ENCODE data around the gene LOXL3. TPM values are rescaled to one million over a fixed set of nuclear protein-coding genes. Genes with fewer than 3 reads are reported as not detected.

LOXL3 gene
- polyA plus RNA-seq, 10 donors: 6.4 to 9.8 (median 7.6) TPM

DNA sequence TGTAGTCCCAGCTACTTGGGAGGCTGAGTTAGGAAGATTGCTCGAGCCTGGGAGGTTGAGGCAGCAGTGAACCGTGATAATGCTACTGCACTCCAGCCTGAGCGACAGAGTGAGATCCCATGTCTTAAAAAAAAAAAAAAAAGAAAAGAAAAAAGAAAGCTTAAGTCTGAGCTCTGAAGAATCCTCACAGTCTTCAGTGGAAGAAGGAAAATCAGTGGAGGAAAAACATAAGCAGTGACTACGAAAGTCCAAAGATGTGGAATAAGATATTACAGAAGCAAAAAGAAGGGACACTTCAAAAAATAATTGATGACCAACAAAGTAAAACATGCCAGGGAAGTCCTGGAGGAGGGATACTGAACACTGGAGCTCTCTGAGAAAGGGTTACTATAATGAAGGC lies 43.5 kb downstream of the LOXL3 start:
- DNase-seq: no peak

DNA sequence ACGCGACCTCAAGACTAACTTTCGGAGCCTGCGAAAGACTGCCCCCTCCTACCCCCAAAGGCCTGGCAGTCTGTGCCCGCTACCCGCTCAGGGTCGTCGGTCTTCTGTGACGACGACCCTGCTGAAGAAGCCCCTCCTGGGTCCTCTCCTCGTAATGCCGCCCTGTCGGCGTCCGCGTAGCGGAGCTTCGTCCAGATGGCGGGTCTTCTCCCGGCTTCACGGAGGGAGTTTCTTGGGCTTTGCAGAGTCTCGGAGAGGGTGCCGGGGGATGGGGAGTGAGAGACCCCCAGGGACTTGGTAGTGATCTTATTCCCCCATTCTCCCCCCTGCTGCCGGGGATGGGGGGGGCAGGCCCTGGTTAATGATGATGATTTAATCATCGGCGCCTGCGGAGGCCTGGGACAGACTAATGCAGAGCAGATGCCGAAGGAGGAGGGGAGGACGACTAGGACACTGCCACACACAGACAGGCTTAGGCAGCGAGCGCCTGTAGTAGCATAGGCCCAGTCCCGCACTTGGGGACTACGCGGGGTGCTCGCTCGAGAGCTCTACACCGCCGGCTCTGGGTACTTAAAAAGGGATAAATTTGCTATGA lies 45.7 kb downstream of the LOXL3 start:
- DNase-seq: peak in 1 of 3 donors; percentile 74

DNA sequence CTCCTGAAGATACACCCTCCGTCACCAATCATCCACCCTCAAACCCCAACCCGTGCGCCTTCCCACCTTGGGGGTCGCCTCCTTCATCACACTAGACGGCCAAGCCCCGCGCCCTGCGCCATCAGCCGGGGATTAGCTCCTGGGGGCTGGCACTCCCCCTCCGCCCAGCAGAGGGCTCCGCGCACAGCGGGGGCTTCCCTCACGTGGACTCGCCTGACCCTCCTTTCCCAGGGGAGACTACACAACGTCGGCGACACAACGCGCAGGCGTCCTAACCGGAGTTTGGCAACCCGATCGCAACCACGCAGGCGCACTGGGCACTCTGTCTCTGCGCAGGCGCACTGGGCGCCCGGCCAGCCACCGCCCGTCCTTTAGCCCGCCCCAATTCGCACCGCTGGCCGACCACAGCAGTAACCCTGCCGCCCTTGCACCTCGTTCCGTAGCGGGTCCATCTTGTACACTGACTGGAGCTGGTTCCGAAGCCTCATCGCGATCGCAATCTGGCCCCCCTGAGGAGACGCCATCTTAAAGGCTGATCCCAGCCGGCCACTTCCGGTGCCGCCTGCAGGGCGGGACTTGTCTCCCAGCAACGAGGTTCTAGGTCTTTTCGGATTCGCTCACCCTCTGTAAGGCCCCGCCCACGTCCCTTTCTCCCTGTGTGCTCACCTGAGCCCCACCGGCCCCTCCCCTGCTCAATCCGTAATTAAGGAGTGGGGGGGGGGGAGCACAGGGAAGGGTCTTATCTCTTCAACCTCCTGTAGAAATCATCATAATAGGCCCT lies 46.4 kb downstream of the LOXL3 start, which contains the start of gene PCGF1:
Gene PCGF1, minus strand, starts transcription at position 551 of the 781 bp plus-strand sequence. Its CDS starts 27 bp downstream, at position 524.
- peak; percentile 98 to 100 (median 99) for DNase-seq

DNA sequence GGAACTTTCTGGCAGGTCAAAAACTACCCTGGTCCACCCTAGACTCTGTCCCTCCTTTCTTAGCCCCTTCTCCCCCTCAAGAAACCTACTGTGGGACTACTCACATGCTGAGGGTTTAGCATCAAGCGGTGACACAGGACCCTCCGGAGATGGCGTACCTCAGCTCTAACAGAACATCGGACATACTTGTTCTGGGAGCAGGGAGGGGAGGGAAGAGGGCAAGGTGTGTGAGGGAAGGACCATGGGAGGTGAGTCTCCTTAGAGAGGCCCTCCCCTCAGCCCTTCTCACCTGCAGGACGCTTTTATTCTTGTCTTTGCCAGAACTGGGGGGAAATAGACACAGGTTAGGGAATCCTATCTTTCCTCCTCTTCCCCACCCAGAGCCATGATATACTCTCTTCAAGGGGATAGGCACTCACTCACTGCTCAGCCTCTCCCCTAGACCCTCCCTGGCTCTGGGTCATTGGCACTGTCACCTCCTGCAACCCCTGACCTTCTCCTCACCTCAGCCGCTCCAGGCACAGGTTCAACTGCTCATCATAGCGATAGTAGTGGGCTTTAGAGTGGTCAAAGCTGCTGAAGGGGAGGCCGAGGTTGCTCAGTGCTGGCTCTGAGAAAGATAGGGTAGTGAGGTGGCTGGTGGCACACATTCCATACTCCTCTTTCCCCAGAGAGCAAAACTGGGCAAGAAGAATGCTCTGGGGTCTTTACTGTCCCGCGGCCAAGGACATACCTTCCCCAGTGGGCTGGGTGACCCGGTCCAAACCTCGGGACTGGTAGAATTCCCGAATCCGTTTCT lies 48.1 kb downstream of the LOXL3 start:
- no peak for DNase-seq

DNA sequence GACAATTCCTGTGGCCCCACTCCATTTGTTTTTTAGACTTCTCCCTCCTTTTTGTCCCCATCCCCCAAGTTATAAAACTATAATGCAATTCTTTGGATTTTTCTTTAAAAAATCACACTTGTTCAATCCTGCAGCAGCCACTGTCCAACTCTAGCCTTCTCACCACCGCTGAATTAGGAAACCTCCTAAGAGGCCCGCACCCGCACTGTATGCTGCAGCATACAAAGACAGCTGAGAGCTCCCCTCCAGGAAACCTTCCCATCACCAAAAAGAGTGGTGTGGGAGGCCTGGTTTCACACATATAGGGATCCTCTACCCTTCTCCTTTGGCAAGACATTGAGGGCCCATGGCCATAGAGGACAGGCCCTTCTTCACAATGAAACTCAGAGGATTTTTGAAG lies 49.2 kb downstream of the LOXL3 start:
- no peak for DNase-seq

DNA sequence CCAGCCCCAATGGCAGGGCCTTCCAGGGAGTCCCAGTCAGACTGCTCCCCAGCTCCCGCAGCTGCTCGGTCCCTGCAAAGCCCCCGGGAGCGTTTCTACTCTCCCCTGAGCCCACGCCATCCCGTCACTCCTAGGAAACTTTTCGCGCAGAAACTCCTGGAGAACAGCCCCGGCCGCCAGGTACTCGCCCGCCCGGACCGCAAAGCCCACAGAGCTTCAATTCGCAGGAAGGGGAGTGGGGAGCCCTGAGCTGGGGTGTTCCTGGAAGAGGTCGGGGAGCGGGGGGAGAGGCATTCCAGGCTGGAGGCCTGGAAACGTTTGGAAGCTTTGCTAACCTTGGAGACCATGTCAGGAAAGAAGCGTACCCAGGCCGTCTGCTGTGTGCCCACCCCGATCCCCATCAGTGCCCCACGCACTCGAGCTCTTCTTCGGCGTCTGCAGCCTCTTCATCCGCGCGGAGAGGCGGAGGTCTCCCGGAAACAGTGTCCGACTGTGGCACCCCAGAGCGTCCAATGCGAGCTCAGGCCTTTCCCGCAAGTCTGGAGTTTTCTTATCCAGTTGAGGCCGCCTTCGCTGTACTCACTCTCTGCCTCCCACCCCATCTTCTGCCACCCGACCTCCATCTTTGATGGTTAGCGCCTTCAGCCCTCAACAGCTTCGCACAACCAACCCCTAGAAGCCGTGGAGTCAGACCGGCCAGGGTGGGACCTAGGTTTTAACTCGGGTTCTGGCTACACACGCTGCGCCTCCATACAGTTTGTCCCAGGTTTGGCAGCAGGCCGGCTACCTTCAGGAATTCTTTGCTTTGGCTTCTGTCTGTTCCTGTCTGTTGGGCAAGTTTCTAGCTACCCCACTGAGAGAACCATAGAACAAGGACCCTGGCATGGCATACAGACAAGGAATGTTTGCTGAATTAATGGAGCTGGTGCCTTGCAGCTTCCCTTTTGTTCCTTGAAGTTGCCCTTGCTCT lies 50.0 kb downstream of the LOXL3 start:
- DNase-seq: no peak

DNA sequence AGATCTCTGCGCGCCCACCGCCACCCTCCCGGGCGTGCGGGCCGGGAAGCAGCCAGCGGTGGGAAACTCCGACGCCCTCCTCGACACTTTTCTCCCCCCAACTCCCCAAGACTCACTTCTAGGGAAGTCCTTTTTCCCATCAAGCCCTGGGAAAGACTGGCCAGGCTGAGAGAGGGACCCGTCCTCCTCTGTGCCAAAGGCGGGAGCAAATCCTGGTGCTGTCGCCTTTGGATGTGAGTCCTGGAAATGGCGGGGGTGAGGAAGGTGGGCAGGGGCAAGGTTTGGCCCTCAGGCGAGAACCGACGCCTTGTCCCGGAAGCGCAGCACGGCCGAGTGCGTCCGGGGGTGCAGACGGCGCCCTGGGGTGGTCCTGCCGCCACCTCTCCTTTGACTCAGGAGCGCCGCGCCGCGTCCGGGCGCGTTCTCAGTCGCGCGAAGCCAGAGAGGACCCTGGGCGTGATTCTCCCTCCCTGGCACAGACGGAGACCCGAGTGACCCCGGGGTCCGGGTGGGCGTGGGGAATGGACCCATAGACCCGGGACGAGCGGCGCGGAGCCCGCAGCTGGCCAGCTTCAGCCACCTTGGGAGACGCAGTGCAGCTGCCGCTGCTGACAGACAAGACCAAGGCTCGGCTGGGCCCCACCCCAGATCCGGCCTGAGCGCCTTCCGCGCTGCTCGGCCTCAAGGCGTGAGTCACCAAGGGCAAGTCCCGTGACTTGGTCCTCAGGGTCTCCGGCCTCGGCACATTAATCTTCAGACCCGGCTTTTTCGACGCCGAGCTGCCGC lies 50.8 kb downstream of the LOXL3 start:
- peak; percentile 72 to 90 (median 79) for DNase-seq

DNA sequence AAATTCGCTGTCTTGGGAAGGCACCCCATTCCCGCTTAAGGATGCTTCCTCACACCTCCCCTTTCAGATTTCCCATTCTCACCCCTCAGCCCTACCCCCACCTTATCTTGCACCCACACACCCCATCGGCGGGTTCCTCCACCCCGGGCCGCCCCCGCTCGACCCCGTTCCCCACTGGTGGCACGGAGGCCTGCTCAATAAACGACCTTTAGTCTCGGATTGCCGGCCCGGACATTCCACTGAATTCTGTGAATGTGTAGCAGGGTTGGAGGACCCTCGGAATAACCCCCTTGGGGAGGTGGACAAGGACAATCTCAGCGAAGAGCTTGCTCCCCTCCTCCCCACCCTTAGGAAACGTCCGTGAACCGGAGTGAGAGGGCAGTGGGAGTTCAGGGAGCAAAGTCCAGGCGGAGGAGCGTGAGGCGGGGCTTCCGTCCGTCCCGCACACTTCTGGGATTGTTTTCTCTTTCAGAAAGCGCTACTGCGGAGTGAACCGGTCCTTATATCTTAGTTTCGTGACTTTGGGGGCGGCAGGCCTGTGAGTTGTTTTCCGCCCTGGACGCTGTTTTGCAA lies 51.5 kb downstream of the LOXL3 start:
- DNase-seq: peak in 1 of 3 donors; percentile 67

DNA sequence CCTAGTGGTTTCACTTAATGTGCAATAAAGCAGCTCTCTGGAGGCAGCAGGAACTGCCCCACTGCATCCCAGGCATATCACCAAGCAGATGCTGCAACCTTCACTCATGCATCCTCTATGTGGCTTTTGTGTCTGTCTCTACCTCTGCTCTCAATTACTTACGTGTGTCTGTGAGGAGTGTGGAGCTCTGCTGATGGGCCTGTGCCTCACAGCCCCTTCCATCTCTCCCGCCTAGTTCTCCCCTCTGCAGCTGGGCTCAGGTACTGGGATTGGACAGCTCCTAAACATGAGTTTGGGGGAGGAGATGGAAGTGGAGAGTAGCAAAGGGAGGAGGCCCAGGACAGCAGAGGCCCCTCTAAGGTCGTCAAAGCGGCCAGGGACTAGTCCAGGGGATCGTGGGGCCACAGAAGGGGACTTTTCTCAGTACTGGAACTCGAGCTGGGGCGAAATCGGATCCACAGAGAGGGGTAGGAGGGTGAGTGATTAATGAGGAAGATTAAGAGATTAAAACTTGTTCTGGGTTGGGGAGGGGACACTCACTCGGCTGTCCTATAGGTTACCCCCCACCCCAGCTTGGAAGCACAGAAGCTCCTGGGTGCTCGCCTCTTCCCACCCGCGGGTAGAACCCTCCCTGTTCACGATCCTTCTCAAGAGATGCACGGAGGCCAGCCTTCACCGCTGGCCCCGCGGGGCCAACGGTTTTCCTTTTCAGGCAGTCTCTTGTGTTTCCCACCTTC lies 52.2 kb downstream of the LOXL3 start:
- peak in 1 of 3 donors; percentile 73 for DNase-seq

DNA sequence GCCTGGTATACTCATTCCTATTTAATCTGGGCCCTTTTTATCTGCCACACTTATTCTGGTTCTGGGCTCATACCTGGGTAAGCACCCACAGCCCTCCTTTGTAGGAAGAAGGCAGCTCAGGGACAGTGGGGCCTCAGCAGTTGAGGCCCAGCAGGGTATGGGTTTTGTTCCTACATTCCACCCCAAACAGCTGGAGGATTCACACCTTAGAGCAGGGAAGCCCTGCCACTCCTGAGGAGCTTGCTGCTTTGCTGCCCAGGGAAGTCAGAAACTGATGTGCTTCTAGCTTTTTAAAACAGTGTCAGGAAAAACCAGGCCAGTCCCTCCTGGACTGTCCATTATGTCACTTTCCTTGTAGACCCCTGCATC lies 53.2 kb downstream of the LOXL3 start:
- no peak for DNase-seq

DNA sequence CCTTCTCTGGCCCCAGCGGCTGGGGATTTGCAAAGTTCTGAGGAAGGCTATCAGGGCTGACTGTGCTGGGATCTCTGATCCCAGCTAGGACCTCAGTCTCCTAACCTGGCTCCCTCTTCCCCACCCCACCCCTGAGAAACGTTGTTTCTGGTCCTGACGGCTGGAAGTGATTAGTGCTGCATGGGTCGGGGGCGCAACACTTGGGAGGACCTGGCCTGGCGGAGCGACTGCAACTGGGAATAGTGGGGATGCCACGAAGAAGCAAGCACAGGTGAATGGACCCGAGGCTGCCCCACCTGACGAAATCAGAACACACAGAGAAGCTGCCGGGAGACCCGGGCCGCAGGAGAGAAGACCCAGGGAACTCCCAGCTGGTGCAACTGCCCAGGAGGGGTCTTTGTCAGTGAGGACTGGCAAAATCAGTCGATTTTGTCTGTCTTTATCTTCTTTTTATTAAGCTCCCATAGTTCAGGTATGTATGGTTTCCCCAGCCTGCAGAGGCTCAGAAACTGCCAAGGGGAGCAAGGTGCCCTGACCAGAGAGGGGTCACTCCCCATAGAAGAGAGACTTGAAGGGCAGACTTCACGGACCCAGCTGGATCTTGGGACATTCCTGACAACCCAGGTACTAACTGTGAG lies 53.7 kb downstream of the LOXL3 start:
- DNase-seq: no peak

DNA sequence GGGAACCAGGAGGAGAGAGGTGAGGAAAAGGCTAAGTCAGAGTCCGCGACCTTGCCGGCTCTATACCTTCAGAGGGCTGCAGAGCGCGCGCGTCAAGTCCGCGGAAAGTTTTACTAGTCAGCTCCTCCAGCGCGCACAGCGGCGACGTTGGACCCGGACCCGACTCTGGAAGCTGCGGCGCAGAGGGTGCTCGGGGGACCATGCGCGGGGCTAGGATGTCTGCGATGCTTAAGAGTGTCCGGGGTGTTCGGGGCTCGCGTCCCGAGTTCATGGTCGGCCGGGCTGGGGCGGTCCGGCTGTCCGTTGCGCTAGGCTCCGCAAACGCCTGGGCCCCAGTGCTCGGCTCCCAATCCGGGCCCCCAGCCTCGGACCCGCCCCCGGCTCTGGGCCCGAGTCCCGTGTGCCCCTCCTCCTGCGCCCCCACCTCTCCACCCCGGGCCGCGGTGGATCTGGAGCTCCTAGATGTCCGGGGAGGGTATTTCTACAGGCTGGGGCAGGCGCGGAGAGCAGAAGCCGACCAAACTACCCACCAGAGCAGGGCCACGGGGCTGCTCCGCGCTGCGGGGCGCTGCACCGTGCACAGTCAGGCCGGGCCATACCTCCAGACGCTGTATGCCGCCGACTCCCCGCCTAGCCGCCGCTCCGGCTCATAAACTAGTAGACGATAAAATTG lies 54.3 kb downstream of the LOXL3 start, which contains the start of gene LBX2:
Gene LBX2, minus strand, starts transcription at position 337 of the 673 bp plus-strand sequence. Its CDS starts 66 bp downstream, at position 271.
- peak in 1 of 3 donors; percentile 86 for DNase-seq

DNA sequence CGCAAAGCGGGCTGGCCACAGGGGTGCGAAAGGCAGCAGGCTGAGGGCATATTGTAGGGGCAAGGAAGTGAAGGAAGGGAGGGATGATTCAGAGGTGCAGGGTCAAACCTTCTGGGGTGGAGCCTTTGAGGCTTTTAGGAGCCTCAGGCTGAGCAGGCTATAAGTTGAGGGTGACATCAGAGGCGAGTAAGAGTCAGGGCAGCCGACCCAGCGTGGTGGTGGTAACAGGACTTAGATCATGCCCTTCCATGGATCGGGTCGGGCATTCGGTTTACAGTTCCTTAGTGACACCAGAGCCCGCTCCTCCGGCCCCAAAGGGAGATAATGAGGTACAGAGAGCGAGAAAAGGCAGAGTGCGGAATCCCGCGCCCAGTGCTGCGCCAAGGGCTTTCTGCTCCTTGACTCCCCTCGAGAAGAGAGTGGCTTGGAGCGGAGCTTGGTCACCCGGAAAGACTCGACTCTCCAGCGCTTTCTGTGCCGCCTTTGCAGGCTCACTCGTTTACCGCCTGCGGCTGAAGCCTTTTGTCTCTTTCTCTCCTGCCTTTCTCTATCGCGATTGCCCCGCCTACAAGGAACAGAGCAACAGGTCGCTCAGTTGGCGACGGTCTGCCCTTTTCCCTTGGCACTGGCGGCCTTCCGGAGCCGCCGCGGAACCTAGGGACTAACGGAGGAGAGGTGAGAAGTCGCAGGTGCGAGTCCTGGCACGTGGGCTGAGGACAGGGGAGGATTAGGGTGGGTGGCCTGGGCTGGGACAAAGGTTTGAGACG lies 55.1 kb downstream of the LOXL3 start:
- DNase-seq: peak in 1 of 3 donors; percentile 56

DNA sequence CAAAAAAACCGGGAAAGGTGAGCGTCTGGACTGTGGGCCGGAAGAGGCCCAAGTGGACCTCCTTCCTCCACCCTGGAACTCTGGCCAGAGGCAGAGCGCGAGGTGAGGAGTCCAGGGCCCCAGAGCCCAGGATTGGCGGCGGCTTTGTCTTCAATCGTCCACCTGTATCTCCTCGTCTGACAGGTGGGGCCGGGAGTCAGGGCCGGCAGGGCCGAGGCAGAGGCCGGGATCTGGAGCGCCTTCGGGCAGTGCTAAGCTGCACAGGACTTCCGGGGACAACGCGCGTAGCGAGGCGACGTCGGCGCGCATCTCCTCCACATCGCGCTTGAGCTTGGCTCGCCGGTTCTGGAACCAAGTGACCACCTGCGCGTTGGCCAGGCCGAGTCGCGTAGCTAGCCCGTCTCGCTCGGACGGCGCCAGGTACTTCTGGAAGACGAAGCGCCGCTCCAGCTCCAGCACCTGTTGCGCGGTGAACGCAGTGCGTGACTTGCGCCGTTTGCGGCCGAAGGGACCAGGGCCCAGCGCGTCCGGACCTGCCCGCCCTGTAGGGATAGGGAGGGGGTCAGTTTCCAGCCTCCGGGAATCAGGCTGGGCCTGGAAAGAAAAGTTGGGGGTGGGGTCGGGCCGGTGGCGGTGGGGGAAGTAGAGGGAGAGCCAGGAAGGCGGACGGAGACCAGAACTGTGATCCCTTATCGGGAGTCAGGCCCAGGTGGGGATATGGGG lies 55.8 kb downstream of the LOXL3 start:
- DNase-seq: peak in 1 of 3 donors; percentile 62

DNA sequence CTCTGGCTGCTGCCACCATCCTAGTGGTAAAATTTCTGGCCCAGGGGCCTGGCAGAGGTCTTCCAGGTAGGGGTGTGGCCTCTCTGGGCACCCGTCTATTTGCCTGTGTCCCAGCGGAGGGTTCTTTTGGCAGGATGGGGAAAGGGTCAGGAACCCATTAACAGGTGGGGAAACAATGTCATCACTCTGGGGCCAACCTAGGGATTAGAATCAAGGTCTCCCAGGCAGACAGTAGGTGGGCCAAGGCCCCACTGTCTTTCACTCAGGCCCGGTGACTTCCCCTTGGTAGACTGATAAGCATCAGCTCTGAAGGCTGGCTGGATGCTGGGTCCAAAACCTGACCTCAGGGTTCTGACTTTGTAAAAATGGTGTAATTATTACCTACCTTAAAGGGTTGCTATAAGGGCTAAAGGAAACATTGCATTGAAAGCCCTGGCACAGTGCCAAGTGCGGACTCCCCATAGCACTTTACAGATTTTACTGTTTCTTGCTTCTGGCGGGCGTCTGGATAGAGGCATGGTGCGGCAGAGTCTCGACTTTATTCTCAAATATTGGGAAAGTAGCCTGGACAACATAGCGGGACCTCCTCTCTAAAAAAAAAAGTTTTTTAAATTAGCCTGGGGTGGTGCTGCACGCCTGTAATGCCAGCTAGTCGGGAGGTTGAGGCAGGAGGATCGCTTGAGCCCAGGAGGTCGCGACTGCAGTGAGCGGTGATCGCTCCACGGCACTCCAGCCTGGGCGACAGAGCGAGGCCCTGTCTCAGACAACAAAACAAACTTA lies 56.6 kb downstream of the LOXL3 start:
- no peak for DNase-seq

DNA sequence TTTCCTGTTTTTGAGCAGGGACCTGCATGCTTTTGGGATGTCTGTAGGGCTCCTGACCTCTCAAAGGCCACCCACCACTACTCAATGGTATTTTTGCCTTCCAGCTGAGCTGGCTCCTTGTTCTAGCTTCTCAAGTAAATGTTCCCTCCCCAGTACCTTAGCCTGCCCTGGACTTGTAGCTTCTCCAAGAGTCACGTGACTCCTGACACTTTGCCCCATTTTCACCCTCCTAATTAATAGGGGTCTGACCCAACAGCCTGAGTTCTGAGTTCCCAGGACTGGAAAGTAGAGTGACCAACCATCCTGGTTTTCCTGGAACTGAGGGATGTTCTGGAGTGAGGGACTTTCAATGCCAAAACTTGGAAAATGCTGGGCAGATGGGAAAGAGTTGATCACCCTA lies 58.3 kb downstream of the LOXL3 start:
- no peak for DNase-seq
